Adrenal gland (tissue), 12 donors: Measurements from ENCODE around the gene CNNM4. TPM values are rescaled to one million over a fixed set of nuclear protein-coding genes. Genes with fewer than 3 reads are reported as not detected.

Source experiments
- DNase-seq, 7 donors: peaks; one replicate each; pipeline ENCODE4 v3.0.0-alpha.2; 2019 to 2020
- H3K27ac ChIP-seq, 5 donors: fragments of 200-600 bp; sonication (generic) in 4 of 5; 1 replicate in 3 of 5; 2 replicates in 2 of 5; pipeline versions ENCODE4 v1.5.1 to v1.8.0; 2016 to 2020; ENCODE audit warnings: mild to moderate bottlenecking in 1 of 5
- H3K27me3 ChIP-seq: fragments of 200-600 bp; 2 replicates; pipeline ENCODE4 v1.8.0; 2021
- H3K36me3 ChIP-seq, 2 donors: fragments of 200-600 bp; replicated peaks in 1 of 2; 1 replicate in 1 of 2; 2 replicates in 1 of 2; pipeline versions ENCODE4 v1.5.1 to v1.8.0; 2018 to 2022
- H3K4me1 ChIP-seq, 2 donors: fragments of 200-600 bp; replicated peaks in 1 of 2; 1 replicate in 1 of 2; 2 replicates in 1 of 2; pipeline versions ENCODE4 v1.5.1 to v1.8.0; 2018 to 2021
- H3K4me3 ChIP-seq, 4 donors: fragments of 200-600 bp; sonication (generic) in 3 of 4; one replicate each; pipeline ENCODE4 v1.5.1; 2016 to 2018
- H3K9me3 ChIP-seq, 3 donors: fragments of 200-600 bp; sonication (generic) in 1 of 3; replicated peaks in 1 of 3; 1 replicate in 2 of 3; 2 replicates in 1 of 3; pipeline versions ENCODE4 v1.5.1 to v1.8.0; 2016 to 2021
- CTCF ChIP-seq, 6 experiments: fragments of 450-650 bp in 4 of 6; fragments of 200-600 bp in 2 of 6; sonication (generic) in 1 of 6; IDR thresholded peaks; 1 replicate in 5 of 6; 2 replicates in 1 of 6; pipeline versions ENCODE4 v1.5.1 to v1.8.0; 2016 to 2021; ENCODE audit warnings: antibody characterized with exemption in 6 of 6, mild to moderate bottlenecking in 2 of 6, moderate library complexity in 1 of 6
- POLR2A ChIP-seq, 2 donors: fragments of 450-650 bp; IDR thresholded peaks; one replicate each; pipeline ENCODE4 v1.6.1; 2017; ENCODE audit warnings: antibody characterized with exemption in 2 of 2, mild to moderate bottlenecking in 2 of 2, moderate library complexity in 1 of 2
- WGBS, 4 donors: extraction: QIAGEN DNeasy Blood & Tissue Kit in 2 of 4; methylation state at CpG; one replicate each; pipeline versions ENCODE4 v1.1.5 to v1.1.7; 2013 to 2017; 5-methylcytosine and 5-hydroxymethylcytosine counted together
- intact Hi-C, 2 donors: fragments of 100-400 bp; cut with DNase I; formaldehyde crosslinking; loops; one replicate each; pipeline versions ENCODE4 v1.14.1 to v1.15.0; 2022 to 2023
- polyA plus RNA-seq, 3 donors: library from polyadenylated mRNA; stranded (reverse); fragments of 200-250 nt in 2 of 3; fragments of 350-450 nt in 1 of 3; fragmentation: Illumina TruSeq in 1 of 3; extraction: RNeasy Lipid Tissue Mini Kit (QIAGEN cat#74804) in 1 of 3; gene quantifications; one replicate each; pipeline ENCODE4 v1.2.3, GENCODE V29; 2013 to 2014
- total RNA-seq, 9 donors: library from RNA; depleted of rRNA in 4 of 9; stranded (reverse); fragments of >200 nt in 4 of 9; fragments of 120-200 nt in 1 of 9; fragmentation: NEBNext Ultra II Directional in 1 of 9; extraction: Animal tissue kit (Norgen Biotek cat#: 25700) in 1 of 9; gene quantifications; one replicate each; pipeline versions ENCODE4 v1.1.0 to v1.2.4, GENCODE V29; 2013 to 2023
- donor health status: healthy with polysubstance abuse.
- donor health status: Bipolar disorder and iron deficiency.
- donor health status: DM: yes; HTN: yes; CAD: no.
- donor health status: DM: no; HTN: no; CAD: no.
- donor health status: DM: no; HTN: no; CAD: no.
- donor health status: DM: yes; HTN: yes; CAD: no.

Gene CNNM4
- total and polyA plus RNA-seq, 12 donors: 2.2 to 7.7 (median 4.4) TPM

DNA sequence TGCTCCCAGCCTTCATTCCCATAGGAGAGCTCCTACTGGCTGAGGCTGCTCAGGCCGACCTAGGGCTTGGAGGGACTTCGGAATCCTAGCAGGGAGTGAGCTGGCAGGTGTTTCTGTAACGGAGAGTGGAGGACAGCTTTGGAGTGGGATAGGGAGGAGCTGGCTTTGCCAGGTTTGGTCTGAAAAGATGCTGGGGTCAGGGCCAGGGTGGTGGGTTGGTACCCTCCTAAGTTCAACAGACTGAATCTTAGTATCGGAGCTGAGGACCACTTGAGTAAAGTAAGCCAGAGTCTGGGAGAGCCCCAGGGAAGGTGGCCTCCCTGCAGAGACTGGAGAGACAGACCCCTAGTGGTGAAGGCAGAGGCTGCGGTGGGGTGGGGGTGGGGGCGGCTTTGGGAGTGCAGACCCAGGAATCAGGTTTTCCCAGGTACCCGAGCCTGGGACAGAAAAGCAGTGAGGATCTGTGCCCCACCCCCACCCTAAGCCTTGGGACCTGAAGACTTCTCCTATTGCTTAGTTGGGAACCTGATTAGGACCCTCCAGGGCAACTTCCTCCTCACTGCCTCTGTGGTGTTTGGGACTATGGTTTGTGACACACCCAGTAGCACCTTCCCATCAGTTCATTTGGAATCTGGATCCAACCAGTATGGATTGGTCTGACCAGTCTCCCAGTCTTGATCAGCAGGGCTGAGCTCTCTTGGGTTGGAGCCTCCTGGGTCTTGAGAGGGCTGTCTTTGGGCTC, 3.0 kb downstream of the CNNM4 start:
- WGBS, 4 donors: 45 to 58% (median 52%) methylated on average over 4 to 7 of the region's 7 CpGs
- peaks cover 17 to 42% of the 10 kb centered on the region in 2 donors for H3K4me1 ChIP-seq
- intact Hi-C loops: loop anchor here in 1 of 2 donors (5.0 kb wide), 1 partner anchor 104 kb away; no protein-coding TSS in a partner anchor

GRCh38 chr2:96764253-96764637, 3.5 kb downstream of the CNNM4 start:
- WGBS, 4 donors: 57 to 72% (median 62%) methylated on average over 3 to 8 of the region's 8 CpGs
- intact Hi-C loops: loop anchor here in 1 of 2 donors (5.0 kb wide), 1 partner anchor 103 kb away; no protein-coding TSS in a partner anchor
- peak in 1 of 7 donors; percentile 34 for DNase-seq
- no peaks in the 10 kb centered on the region for H3K27me3 ChIP-seq
- H3K27ac ChIP-seq: no peak overlapping the region
- no peaks in the 10 kb centered on the region for H3K36me3 ChIP-seq
- H3K4me1 ChIP-seq: peaks cover 17 to 42% of the 10 kb centered on the region in 2 donors
- TF ChIP-seq CTCF (IDR thresholded peaks at IDR 0.05) (no peak), POLR2A (IDR thresholded peaks at IDR 0.05) (no peak)
- peak overlapping the region in 1 of 4 donors; percentile 12 for H3K4me3 ChIP-seq
- H3K9me3 ChIP-seq: no peaks in the 10 kb centered on the region

More for the DNA sequence above, 3.0 kb downstream of the CNNM4 start:
- Histone ChIP-seq H3K27ac (no peak overlapping the region), H3K27me3 (no peaks in the 10 kb centered on the region), H3K4me3 (peak overlapping the region in 1 of 4 donors; percentile 12), H3K9me3 (no peaks in the 10 kb centered on the region), H3K36me3 (no peaks in the 10 kb centered on the region)
- no peak for DNase-seq
- TF ChIP-seq POLR2A (IDR thresholded peaks at IDR 0.05): no peak
- peak in 3 of 6 experiments; percentile 6 to 43 (median 8) for TF ChIP-seq CTCF (IDR thresholded peaks at IDR 0.05)

- 92 to 93% (median 93%) methylated on average over 7 to 9 of the region's 9 CpGs for WGBS, 4 donors
- intact Hi-C loops: no loop called here
- Histone ChIP-seq H3K36me3 (no peaks in the 10 kb centered on the region), H3K27me3 (no peaks in the 10 kb centered on the region), H3K9me3 (no peaks in the 10 kb centered on the region), H3K4me1 (peaks cover 3 to 24% of the 10 kb centered on the region in 2 donors), H3K27ac (no peak overlapping the region), H3K4me3 (no peak overlapping the region)
- DNase-seq: no peak
- TF ChIP-seq CTCF (IDR thresholded peaks at IDR 0.05): no peak
- no peak for TF ChIP-seq POLR2A (IDR thresholded peaks at IDR 0.05)
Observed at GRCh38 chr2:96767135-96767871, 6.6 kb downstream of the CNNM4 start.

DNA sequence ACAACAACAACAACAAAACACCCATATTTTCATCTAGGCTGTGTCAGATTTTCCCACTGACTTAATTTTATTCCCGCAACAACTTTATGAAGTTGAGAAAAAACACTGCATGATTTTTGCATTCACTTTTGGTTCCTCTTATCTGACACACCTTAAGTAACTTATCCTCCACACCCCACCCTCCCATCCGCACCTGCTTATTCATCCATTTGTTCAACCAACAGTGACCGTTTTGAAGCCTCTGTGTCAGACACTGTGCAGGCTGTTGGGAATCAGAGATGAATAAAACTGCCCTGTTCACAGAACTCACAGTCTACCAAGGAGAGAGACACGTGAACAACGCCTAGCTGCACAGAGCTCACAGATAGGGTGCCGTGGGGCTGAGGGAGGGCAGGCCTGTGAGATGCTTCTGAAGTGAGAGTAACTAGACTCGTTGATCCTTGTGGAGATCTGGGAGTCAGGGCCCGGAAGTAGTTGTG, 7.4 kb downstream of the CNNM4 start:
- intact Hi-C loops: no loop called here
- TF ChIP-seq POLR2A (IDR thresholded peaks at IDR 0.05) (no peak), CTCF (IDR thresholded peaks at IDR 0.05) (no peak)
- Histone ChIP-seq H3K4me1 (peaks cover 0 to 16% of the 10 kb centered on the region in 2 donors), H3K27ac (no peak overlapping the region), H3K9me3 (no peaks in the 10 kb centered on the region), H3K36me3 (no peaks in the 10 kb centered on the region), H3K27me3 (no peaks in the 10 kb centered on the region), H3K4me3 (no peak overlapping the region)
- 84 to 91% (median 85%) methylated on average over 8 of the region's 8 CpGs for WGBS, 4 donors
- no peak for DNase-seq
